GM23338 (cell line): ENCODE data around the gene RFC2. TPM values are rescaled to one million over a fixed set of nuclear protein-coding genes. Genes with fewer than 3 reads are reported as not detected.

Source experiments
- ATAC-seq: fragments of 200-7000 bp; cut with Tn5 transposase; 3 replicates; pipeline ENCODE4 v1.9.1; 2020
- DNase-seq: peaks from one replicate; pipeline ENCODE4 v3.0.0-alpha.2; 2015; ENCODE audit warnings: low spot score
- H2AFZ ChIP-seq: fragments of 200-600 bp; sonication (generic); 2 replicates; pipeline ENCODE4 v1.8.0; 2016; ENCODE audit warnings: antibody characterized with exemption, mild to moderate bottlenecking, moderate library complexity
- H3F3A ChIP-seq: fragments of 200-600 bp; sonication (generic); replicated peaks from 2 replicates; pipeline ENCODE4 v1.8.0; 2017; ENCODE audit warnings: antibody characterized with exemption, mixed run types, low read depth
- H3K27ac ChIP-seq: fragments of 200-600 bp; sonication (generic); 2 replicates; pipeline ENCODE4 v1.6.1; 2016; ENCODE audit warnings: low read depth
- H3K27me3 ChIP-seq: fragments of 200-600 bp; sonication (generic); 2 replicates; pipeline ENCODE4 v1.8.0; 2016; ENCODE audit warnings: mild to moderate bottlenecking, mixed run types, moderate library complexity; ENCODE audit not compliant: insufficient read depth
- H3K36me3 ChIP-seq: fragments of 200-600 bp; sonication (generic); 2 replicates; pipeline ENCODE4 v1.8.0; 2016; ENCODE audit warnings: mild to moderate bottlenecking; ENCODE audit not compliant: insufficient read depth
- H3K4me1 ChIP-seq: fragments of 200-600 bp; sonication (generic); 2 replicates; pipeline ENCODE4 v1.8.0; 2016; ENCODE audit warnings: mild to moderate bottlenecking, moderate library complexity; ENCODE audit not compliant: insufficient read depth
- H3K4me2 ChIP-seq: fragments of 200-600 bp; sonication (generic); 2 replicates; pipeline ENCODE4 v1.7.1; 2017; ENCODE audit warnings: mixed run types
- H3K4me3 ChIP-seq: fragments of 200-600 bp; sonication (generic); 2 replicates; pipeline ENCODE4 v1.6.1; 2016; ENCODE audit warnings: mixed run types
- H3K79me2 ChIP-seq: fragments of 200-600 bp; sonication (generic); replicated peaks from 2 replicates; pipeline ENCODE4 v1.8.0; 2017; ENCODE audit warnings: mild to moderate bottlenecking; ENCODE audit not compliant: insufficient read depth
- H3K9me2 ChIP-seq: fragments of 200-600 bp; sonication (generic); 2 replicates; pipeline ENCODE4 v1.8.0; 2017; ENCODE audit not compliant: insufficient read depth
- H4K20me1 ChIP-seq: fragments of 200-600 bp; sonication (generic); replicated peaks from 2 replicates; pipeline ENCODE4 v1.8.0; 2017; ENCODE audit warnings: mild to moderate bottlenecking; ENCODE audit not compliant: insufficient read depth
- H3K27ac Mint-ChIP-seq: 2 replicates; pipeline ENCODE4 v1.8.0; 2020; ENCODE audit warnings: inconsistent platforms, mild to moderate bottlenecking, moderate library complexity, mixed read lengths
- H3K27me3 Mint-ChIP-seq: 3 replicates; pipeline ENCODE4 v1.8.0; 2022; ENCODE audit warnings: low read depth, mild to moderate bottlenecking, moderate library complexity, mixed read lengths, inconsistent platforms; ENCODE audit not compliant: insufficient read depth, poor library complexity
- H3K36me3 Mint-ChIP-seq: 3 replicates; pipeline ENCODE4 v1.8.0; 2021; ENCODE audit warnings: low read depth, mild to moderate bottlenecking, inconsistent platforms, moderate library complexity, mixed read lengths
- H3K4me1 Mint-ChIP-seq: 3 replicates; pipeline ENCODE4 v1.8.0; 2020; ENCODE audit warnings: mild to moderate bottlenecking, inconsistent platforms, mixed read lengths
- H3K4me3 Mint-ChIP-seq: 3 replicates; pipeline ENCODE4 v1.8.0; 2021; ENCODE audit warnings: moderate library complexity, mild to moderate bottlenecking, inconsistent platforms, mixed read lengths
- H3K9me3 Mint-ChIP-seq: 3 replicates; pipeline ENCODE4 v1.8.0; 2020; ENCODE audit warnings: moderate library complexity, mild to moderate bottlenecking, inconsistent platforms, mixed read lengths
- CREB1 ChIP-seq: fragments of 250-450 bp; sonication (Bioruptor Pico); IDR thresholded peaks from 2 replicates; pipeline ENCODE4 v1.5.0; 2020; ENCODE audit warnings: low read depth, mild to moderate bottlenecking, moderate library complexity
- CTCF ChIP-seq, 2 experiments: fragments of 200-600 bp in 1 of 2; sonication (generic) in 1 of 2; conservative IDR thresholded peaks; 2 replicates each; pipeline versions ENCODE4 v1.5.1 to v1.6.1; 2016 to 2017; ENCODE audit warnings: antibody characterized with exemption in 2 of 2, low read depth in 2 of 2, mild to moderate bottlenecking in 2 of 2, moderate library complexity in 1 of 2
- ETS1 ChIP-seq: IDR thresholded peaks from 2 replicates; pipeline ENCODE4 v1.6.1; 2016; ENCODE audit warnings: antibody characterized with exemption
- EZH2phosphoT487 ChIP-seq: fragments of 200-600 bp; sonication (generic); IDR thresholded peaks from one replicate; pipeline ENCODE4 v1.8.1; 2018; ENCODE audit warnings: antibody characterized with exemption; ENCODE audit not compliant: unreplicated experiment
- STAT1 ChIP-seq: IDR thresholded peaks from one replicate; pipeline ENCODE4 v1.6.1; 2016; ENCODE audit warnings: antibody characterized with exemption; ENCODE audit not compliant: unreplicated experiment
- ZNF462 ChIP-seq: fragments of 250-450 bp; sonication (Bioruptor Pico); IDR thresholded peaks from 2 replicates; pipeline ENCODE4 v1.5.0; 2020; ENCODE audit warnings: mild to moderate bottlenecking, moderate library complexity
- polyA plus RNA-seq: library from polyadenylated mRNA; unstranded; fragments of >200 nt; fragmentation: Nextera tagmentation; extraction: Ambion mirVana; gene quantifications from 2 replicates; pipeline ENCODE4 v1.2.1, GENCODE V29; 2016
- total RNA-seq: library from RNA; depleted of rRNA; stranded (reverse); fragments of >200 nt; shearing (Covaris generic); gene quantifications from 2 replicates; pipeline ENCODE4 v1.2.3, GENCODE V29; 2014
- TF ChIP-seq, protein P1 (sequence below): IDR thresholded peaks from one replicate; pipeline ENCODE4 v1.6.1; 2018; ENCODE audit warnings: antibody characterized with exemption; ENCODE audit not compliant: unreplicated experiment

Gene RFC2
- total and polyA plus RNA-seq, 2 experiments from 2014 or later = 56.4 to 75.2 TPM

DNA sequence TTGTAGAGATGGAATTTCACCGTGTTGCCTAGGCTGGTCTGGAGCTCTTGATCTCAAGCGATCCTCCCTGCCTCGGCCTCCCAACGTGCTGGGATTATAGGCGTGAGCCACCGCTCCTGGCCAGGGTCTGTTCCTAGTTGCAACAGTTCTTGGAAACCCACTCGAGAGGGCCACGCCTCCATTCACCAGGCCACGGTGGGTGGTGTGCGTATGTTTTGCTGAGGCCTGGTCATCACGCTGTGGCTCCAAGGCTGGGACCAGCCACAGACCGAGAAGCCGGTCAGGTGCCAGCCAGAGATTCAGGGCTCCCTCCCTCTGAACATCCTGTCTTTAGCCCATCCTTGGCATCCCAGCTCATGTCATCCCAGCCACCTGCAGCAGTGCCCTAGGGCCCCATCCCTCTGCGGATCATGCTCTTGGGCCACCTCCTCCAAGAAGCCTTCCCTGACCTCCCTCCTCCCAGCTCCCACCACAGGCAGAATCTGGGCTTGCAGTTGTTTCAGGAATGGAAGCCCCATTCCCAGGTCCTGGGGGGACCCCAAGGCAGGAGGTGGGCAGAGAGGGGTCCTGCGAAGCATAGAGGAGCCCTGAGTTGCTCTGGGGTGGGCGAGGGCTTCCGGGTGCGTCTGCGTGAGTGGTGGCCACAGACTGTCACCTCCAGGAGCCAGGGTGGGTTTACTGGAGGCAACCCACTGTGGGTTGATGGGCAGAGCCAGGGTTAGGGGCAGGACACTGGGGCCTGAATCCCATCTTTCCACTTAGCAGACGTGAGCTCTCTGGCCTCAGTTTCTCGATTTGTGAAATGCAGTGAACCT, 39.2 kb downstream of the RFC2 start (continued):
- TF ChIP-seq CREB1 (CRISPR knock-in tag) = no peak
- TF ChIP-seq CTCF (conservative IDR thresholded peaks at IDR 0.05; ENCODE audit: low read depth in 2 of 2) = no peak
- TF ChIP-seq EZH2phosphoT487 = no peak

- no peaks in the 10 kb centered on the region for H3K4me1 ChIP-seq
- H3F3A ChIP-seq = no peaks in the 10 kb centered on the region
- H3K79me2 ChIP-seq = no peaks in the 10 kb centered on the region
- Mint-ChIP-seq H3K4me1 (peaks cover 2% of the 10 kb centered on the region; the same call in 2 of the 3 replicates), H3K9me3 (no peaks in the 10 kb centered on the region; the same call in 2 of the 3 replicates), H3K36me3 (no peaks in the 10 kb centered on the region; the same call in 2 of the 3 replicates), H3K4me3 (no peak overlapping the region), H3K27me3 (peaks cover 12% of the 10 kb centered on the region), H3K27ac (no peak overlapping the region)
- ATAC-seq = no peak
- no peaks in the 10 kb centered on the region for H3K27me3 ChIP-seq
- H3K9me2 ChIP-seq = no peaks in the 10 kb centered on the region
- no peak overlapping the region for H3K27ac ChIP-seq
- TF ChIP-seq EZH2phosphoT487 (no peak), ETS1 (no peak), STAT1 (no peak), CREB1 (CRISPR knock-in tag) (no peak), ZNF462 (CRISPR knock-in tag) (no peak)
- TF ChIP-seq, protein P1, sequence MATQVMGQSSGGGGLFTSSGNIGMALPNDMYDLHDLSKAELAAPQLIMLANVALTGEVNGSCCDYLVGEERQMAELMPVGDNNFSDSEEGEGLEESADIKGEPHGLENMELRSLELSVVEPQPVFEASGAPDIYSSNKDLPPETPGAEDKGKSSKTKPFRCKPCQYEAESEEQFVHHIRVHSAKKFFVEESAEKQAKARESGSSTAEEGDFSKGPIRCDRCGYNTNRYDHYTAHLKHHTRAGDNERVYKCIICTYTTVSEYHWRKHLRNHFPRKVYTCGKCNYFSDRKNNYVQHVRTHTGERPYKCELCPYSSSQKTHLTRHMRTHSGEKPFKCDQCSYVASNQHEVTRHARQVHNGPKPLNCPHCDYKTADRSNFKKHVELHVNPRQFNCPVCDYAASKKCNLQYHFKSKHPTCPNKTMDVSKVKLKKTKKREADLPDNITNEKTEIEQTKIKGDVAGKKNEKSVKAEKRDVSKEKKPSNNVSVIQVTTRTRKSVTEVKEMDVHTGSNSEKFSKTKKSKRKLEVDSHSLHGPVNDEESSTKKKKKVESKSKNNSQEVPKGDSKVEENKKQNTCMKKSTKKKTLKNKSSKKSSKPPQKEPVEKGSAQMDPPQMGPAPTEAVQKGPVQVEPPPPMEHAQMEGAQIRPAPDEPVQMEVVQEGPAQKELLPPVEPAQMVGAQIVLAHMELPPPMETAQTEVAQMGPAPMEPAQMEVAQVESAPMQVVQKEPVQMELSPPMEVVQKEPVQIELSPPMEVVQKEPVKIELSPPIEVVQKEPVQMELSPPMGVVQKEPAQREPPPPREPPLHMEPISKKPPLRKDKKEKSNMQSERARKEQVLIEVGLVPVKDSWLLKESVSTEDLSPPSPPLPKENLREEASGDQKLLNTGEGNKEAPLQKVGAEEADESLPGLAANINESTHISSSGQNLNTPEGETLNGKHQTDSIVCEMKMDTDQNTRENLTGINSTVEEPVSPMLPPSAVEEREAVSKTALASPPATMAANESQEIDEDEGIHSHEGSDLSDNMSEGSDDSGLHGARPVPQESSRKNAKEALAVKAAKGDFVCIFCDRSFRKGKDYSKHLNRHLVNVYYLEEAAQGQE = no peak
- no peak overlapping the region for H3K4me2 ChIP-seq
- no peak overlapping the region for H3K4me3 ChIP-seq
- no peak overlapping the region for H2AFZ ChIP-seq
- no peaks in the 10 kb centered on the region for H4K20me1 ChIP-seq
- DNase-seq = no peak
- no peaks in the 10 kb centered on the region for H3K36me3 ChIP-seq
Observed at GRCh38 chr7:74212661-74213060, 41.5 kb downstream of the RFC2 start.
